K562 (cell line): ENCODE results near the gene FCGR2B. TPM values are rescaled to one million over a fixed set of nuclear protein-coding genes. Genes with fewer than 3 reads are reported as not detected.
A peak's percentile ranks its signal among the peaks of the same experiment; 100 is the strongest.

Experiments
- ETV6 ChIP-seq, 3 experiments: fragments of 150-350 bp in 1 of 3; sonication (generic) in 1 of 3; formaldehyde crosslinking in 1 of 3; IDR thresholded peaks; 2 replicates each; pipeline versions ENCODE4 v1.6.1 to v1.8.0; 2014 to 2022; ENCODE audit warnings: borderline replicate concordance in 2 of 3, low read depth in 2 of 3, antibody characterized with exemption in 1 of 3, low read length in 1 of 3, mild to moderate bottlenecking in 1 of 3, missing genetic modification reagents in 1 of 3
- KLF6 ChIP-seq: fragments of 250-450 bp; sonication (Bioruptor Pico); IDR thresholded peaks from 2 replicates; pipeline ENCODE4 v1.4.0; 2020; ENCODE audit warnings: mild to moderate bottlenecking, moderate library complexity, borderline replicate concordance
- MCM5 ChIP-seq: fragments of 450-650 bp; IDR thresholded peaks from 2 replicates; pipeline ENCODE4 v1.6.1; 2016; ENCODE audit warnings: low read depth
- MXI1 ChIP-seq: IDR thresholded peaks from 2 replicates; pipeline ENCODE4 v1.6.1; 2011; ENCODE audit warnings: low read depth, mild to moderate bottlenecking, improper control_type of control experiment, low read length
- NBN ChIP-seq: fragments of 450-650 bp; IDR thresholded peaks from 2 replicates; pipeline ENCODE4 v1.6.1; 2016; ENCODE audit warnings: low read depth, mild to moderate bottlenecking
- NFIC ChIP-seq: fragments of 450-650 bp; IDR thresholded peaks from 2 replicates; pipeline ENCODE4 v1.6.1; 2017; ENCODE audit warnings: mild to moderate bottlenecking, inconsistent platforms
- PRPF4 ChIP-seq: fragments of 200-400 bp; formaldehyde crosslinking; IDR thresholded peaks from one replicate; pipeline ENCODE4 v1.6.1; 2017; ENCODE audit warnings: low read length, low read depth, mild to moderate bottlenecking; ENCODE audit not compliant: insufficient read depth, poor library complexity, severe bottlenecking
- SP1 ChIP-seq: sonication (generic); formaldehyde crosslinking; IDR thresholded peaks from 2 replicates; pipeline ENCODE4 v1.8.1; 2022; ENCODE audit warnings: mild to moderate bottlenecking, missing genetic modification reagents
- TBP ChIP-seq: optimal IDR thresholded peaks from 2 replicates; pipeline ENCODE3; 2011; ENCODE audit warnings: low read depth, low read length, improper control_type of control experiment
- TEAD4 ChIP-seq, 2 experiments: sonication (generic) in 1 of 2; formaldehyde crosslinking in 1 of 2; IDR thresholded peaks; 2 replicates each; pipeline versions ENCODE4 v1.6.1 to v1.8.0; 2012 to 2022; ENCODE audit warnings: borderline replicate concordance in 1 of 2, inconsistent platforms in 1 of 2, low read length in 1 of 2, mild to moderate bottlenecking in 1 of 2, missing genetic modification reagents in 1 of 2
- ZKSCAN1 ChIP-seq: fragments of 150-350 bp; IDR thresholded peaks from 2 replicates; pipeline ENCODE4 v1.6.1; 2016; ENCODE audit warnings: low read depth, low read length
- ZNF133 ChIP-seq: fragments of 250-450 bp; sonication (Bioruptor Pico); IDR thresholded peaks from 2 replicates; pipeline ENCODE4 v1.4.0; 2020; ENCODE audit warnings: mild to moderate bottlenecking
- ZNF140 ChIP-seq: fragments of 250-450 bp; sonication (Bioruptor Pico); IDR thresholded peaks from 2 replicates; pipeline ENCODE4 v1.8.0; 2021; ENCODE audit warnings: moderate library complexity, mild to moderate bottlenecking, inconsistent platforms
- ZNF41 ChIP-seq: fragments of 250-450 bp; sonication (Bioruptor Pico); conservative IDR thresholded peaks from 2 replicates; pipeline ENCODE4 v1.4.0; 2020; ENCODE audit warnings: mild to moderate bottlenecking
- polyA plus RNA-seq, 8 experiments: library from polyadenylated mRNA; depleted of rRNA in 4 of 8; stranded (reverse) in 5 of 8; unstranded in 3 of 8; fragments of >200 nt; fragmentation: Nextera tagmentation in 2 of 8; fragmentation: Illumina TruSeq in 1 of 8; extraction: Ambion mirVana in 2 of 8; extraction: Trizol in 1 of 8; gene quantifications; 2 replicates each; pipeline versions ENCODE4 v1.2.1 to v1.2.3, GENCODE V29; 2011 to 2014; ENCODE audit warnings: inconsistent platforms in 1 of 8, missing spikeins in 1 of 8
- total RNA-seq, 7 experiments: library from RNA; depleted of rRNA in 6 of 7; stranded (reverse); fragments of >200 nt in 6 of 7; fragmentation: Illumina TruSeq in 2 of 7; extraction: Trizol in 2 of 7; gene quantifications; 2 replicates each; pipeline versions ENCODE4 v1.2.1 to v1.2.3, GENCODE V29; 2011 to 2021; ENCODE audit warnings: low replicate concordance in 1 of 7
- TF ChIP-seq, protein P1 (sequence below): sonication (generic); formaldehyde crosslinking; IDR thresholded peaks from 2 replicates; pipeline ENCODE4 v1.4.0; 2020; ENCODE audit warnings: mild to moderate bottlenecking, missing genetic modification reagents
- TF ChIP-seq, protein P2 (sequence below): fragments of 200-800 bp; sonication (Bioruptor generic); IDR thresholded peaks from 2 replicates; pipeline ENCODE4 v1.6.1; 2017; ENCODE audit warnings: missing genetic modification characterization, missing compliant biosample characterization

FCGR2B gene
- total and polyA plus RNA-seq, 9 of the 15 experiments (the other 6 are each of a cell fraction or from before 2014, with no cell fraction given) = 1.7 to 8.9 (median 3.9) TPM

DNA sequence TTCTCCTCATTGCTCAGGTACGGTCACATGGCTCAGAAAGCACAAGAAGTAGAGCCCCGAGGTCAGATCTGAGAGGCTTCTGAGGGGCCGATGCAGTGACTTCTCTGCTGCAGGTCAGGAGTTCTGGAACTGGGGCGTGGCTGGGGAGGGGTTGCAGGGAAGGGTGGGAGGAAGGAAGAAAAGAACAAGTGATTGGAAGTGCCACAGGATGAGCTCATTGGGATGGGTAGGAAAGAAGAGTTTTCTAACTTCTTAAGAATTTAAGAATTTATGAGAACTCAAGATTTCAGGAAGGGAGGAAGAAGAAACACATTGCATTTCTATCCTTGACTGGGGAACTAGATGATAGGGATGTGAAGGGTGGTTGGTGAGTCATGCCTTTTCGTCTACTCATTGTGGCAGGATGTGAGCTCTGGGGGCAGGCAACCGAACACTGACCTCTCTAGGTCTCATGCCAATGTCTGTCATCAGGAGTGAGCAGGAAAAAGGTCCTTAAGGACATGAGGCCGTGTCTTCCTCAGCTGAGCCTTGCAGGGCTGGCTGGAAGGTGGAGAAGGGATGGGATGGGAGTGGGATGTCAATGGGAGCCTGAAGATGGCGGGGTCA lies 58.9 kb downstream of the FCGR2B start (continued):
- TF ChIP-seq ZNF140 (no peak), ETV6 (IDR thresholded peaks at IDR 0.05; ENCODE audit: borderline replicate concordance in 1 of 2, low read depth in 2 of 2, low read length in 1 of 2) (peak in 1 of 2 experiments; percentile 55; a peak in 1 of 4 replicates), ETV6 (CRISPR knock-in tag; IDR thresholded peaks at IDR 0.05; ENCODE audit: borderline replicate concordance) (no peak), MXI1 (no peak), ZNF41 (CRISPR knock-in tag) (0 out of 2 replicates have a peak, but pooled peaks have one; percentile 46), SP1 (CRISPR knock-in tag) (peak; percentile 67; the same call in 1 of the 2 replicates), ZKSCAN1 (no peak), TEAD4 (IDR thresholded peaks at IDR 0.05; ENCODE audit: low read length) (peak; percentile 53; the same call in 1 of the 2 replicates), TEAD4 (CRISPR knock-in tag; IDR thresholded peaks at IDR 0.05; ENCODE audit: borderline replicate concordance) (no peak), TBP (no peak), KLF6 (CRISPR knock-in tag) (peak; percentile 61; the same call in 1 of the 2 replicates), NFIC (peak; percentile 70), MCM5 (no peak), PRPF4 (no peak), ZNF133 (CRISPR knock-in tag) (no peak), NBN (peak; percentile 84; the same call in 1 of the 2 replicates)
- TF ChIP-seq, protein P1, sequence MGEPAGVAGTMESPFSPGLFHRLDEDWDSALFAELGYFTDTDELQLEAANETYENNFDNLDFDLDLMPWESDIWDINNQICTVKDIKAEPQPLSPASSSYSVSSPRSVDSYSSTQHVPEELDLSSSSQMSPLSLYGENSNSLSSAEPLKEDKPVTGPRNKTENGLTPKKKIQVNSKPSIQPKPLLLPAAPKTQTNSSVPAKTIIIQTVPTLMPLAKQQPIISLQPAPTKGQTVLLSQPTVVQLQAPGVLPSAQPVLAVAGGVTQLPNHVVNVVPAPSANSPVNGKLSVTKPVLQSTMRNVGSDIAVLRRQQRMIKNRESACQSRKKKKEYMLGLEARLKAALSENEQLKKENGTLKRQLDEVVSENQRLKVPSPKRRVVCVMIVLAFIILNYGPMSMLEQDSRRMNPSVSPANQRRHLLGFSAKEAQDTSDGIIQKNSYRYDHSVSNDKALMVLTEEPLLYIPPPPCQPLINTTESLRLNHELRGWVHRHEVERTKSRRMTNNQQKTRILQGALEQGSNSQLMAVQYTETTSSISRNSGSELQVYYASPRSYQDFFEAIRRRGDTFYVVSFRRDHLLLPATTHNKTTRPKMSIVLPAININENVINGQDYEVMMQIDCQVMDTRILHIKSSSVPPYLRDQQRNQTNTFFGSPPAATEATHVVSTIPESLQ (CRISPR knock-in tag) = no peak
- TF ChIP-seq, protein P2, sequence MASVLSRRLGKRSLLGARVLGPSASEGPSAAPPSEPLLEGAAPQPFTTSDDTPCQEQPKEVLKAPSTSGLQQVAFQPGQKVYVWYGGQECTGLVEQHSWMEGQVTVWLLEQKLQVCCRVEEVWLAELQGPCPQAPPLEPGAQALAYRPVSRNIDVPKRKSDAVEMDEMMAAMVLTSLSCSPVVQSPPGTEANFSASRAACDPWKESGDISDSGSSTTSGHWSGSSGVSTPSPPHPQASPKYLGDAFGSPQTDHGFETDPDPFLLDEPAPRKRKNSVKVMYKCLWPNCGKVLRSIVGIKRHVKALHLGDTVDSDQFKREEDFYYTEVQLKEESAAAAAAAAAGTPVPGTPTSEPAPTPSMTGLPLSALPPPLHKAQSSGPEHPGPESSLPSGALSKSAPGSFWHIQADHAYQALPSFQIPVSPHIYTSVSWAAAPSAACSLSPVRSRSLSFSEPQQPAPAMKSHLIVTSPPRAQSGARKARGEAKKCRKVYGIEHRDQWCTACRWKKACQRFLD = peak; percentile 56; the same call in 1 of the 2 replicates
